MCF 10A (cell line): ENCODE data around the gene LONP1. TPM values are rescaled to one million over a fixed set of nuclear protein-coding genes. Genes with fewer than 3 reads are reported as not detected.
"Not testable (repeated sequence)": the region's sequence is repeated elsewhere in the genome, so short reads cannot be mapped to it uniquely, and the experiment has no call there.

Source experiments
- BruUV-seq: library from RNA; stranded (reverse); fragments of 400-500 nt; replicated peaks from 2 replicates; lab custom pipeline; 2021; lab: Mats Ljungman, UMichigan
- CTCF ChIA-PET: fragments of 300-600 bp; sonication (Branson Sonifier 250); formaldehyde crosslinking; extraction: SDS; loops from one replicate; lab custom pipeline; 2021; ENCODE audit warnings: antibody characterized with exemption, inconsistent platforms; lab: Yijun Ruan, JAX
- POLR2A ChIA-PET: fragments of 300-600, 350-650 bp; sonication (Branson Sonifier 250); formaldehyde crosslinking; extraction: SDS; loops from one replicate; lab custom pipeline; 2020; ENCODE audit warnings: antibody characterized with exemption, inconsistent platforms; lab: Yijun Ruan, JAX
- DNase-seq: peaks from one replicate; pipeline ENCODE4 v3.0.0-alpha.2; 2018; ENCODE audit not compliant: unreplicated experiment
- H3K27ac Mint-ChIP-seq: one replicate; pipeline ENCODE4 v1.8.0; 2022; ENCODE audit warnings: mild to moderate bottlenecking, low read depth, mixed read lengths; ENCODE audit not compliant: unreplicated experiment
- H3K27me3 Mint-ChIP-seq: one replicate; pipeline ENCODE4 v1.8.0; 2022; ENCODE audit warnings: mixed read lengths; ENCODE audit not compliant: insufficient read depth, unreplicated experiment
- H3K36me3 Mint-ChIP-seq: one replicate; pipeline ENCODE4 v1.8.0; 2022; ENCODE audit warnings: mild to moderate bottlenecking, moderate library complexity, mixed read lengths; ENCODE audit not compliant: insufficient read depth, unreplicated experiment
- H3K4me1 Mint-ChIP-seq: one replicate; pipeline ENCODE4 v1.8.0; 2022; ENCODE audit warnings: mixed read lengths; ENCODE audit not compliant: insufficient read depth, unreplicated experiment
- H3K4me3 Mint-ChIP-seq: one replicate; pipeline ENCODE4 v1.8.0; 2022; ENCODE audit warnings: mild to moderate bottlenecking, moderate library complexity, mixed read lengths; ENCODE audit not compliant: unreplicated experiment
- H3K9me3 Mint-ChIP-seq: one replicate; pipeline ENCODE4 v1.8.0; 2022; ENCODE audit warnings: mixed read lengths; ENCODE audit not compliant: unreplicated experiment
- intact Hi-C: fragments of 100-400 bp; cut with micrococcal nuclease; formaldehyde crosslinking; loops from 2 replicates; pipeline ENCODE4 v1.14.1; 2022
- total RNA-seq: library from RNA; stranded (reverse); gene quantifications from 2 replicates; pipeline ENCODE4 v1.2.3, GENCODE V29; 2022
- TF ChIP-seq, protein P1 (sequence below): fragments of 200-600 bp; IDR thresholded peaks from one replicate; pipeline ENCODE4 v1.8.0; 2022; ENCODE audit warnings: antibody characterized with exemption, mild to moderate bottlenecking; ENCODE audit not compliant: unreplicated experiment

Gene LONP1
- total RNA-seq, 1 experiment from 2014 or later: 219 TPM

- H3K36me3 Mint-ChIP-seq: peaks cover 61% of the 10 kb centered on the region
- TF ChIP-seq, protein P1, sequence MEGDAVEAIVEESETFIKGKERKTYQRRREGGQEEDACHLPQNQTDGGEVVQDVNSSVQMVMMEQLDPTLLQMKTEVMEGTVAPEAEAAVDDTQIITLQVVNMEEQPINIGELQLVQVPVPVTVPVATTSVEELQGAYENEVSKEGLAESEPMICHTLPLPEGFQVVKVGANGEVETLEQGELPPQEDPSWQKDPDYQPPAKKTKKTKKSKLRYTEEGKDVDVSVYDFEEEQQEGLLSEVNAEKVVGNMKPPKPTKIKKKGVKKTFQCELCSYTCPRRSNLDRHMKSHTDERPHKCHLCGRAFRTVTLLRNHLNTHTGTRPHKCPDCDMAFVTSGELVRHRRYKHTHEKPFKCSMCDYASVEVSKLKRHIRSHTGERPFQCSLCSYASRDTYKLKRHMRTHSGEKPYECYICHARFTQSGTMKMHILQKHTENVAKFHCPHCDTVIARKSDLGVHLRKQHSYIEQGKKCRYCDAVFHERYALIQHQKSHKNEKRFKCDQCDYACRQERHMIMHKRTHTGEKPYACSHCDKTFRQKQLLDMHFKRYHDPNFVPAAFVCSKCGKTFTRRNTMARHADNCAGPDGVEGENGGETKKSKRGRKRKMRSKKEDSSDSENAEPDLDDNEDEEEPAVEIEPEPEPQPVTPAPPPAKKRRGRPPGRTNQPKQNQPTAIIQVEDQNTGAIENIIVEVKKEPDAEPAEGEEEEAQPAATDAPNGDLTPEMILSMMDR: no peak
- H3K4me1 Mint-ChIP-seq: no peaks in the 10 kb centered on the region
- ChIA-PET POLR2A (interaction anchor here (0.6 to 3.8 kb wide), 14 partner anchors 8 to 796 kb away, joined by 3 to 119 read pairs (median 3); partner anchors contain the start of genes CATSPERD, DUS3L, LONP1 and MICOS13), CTCF (interaction anchor here (0.6 to 4.0 kb wide), 4 partner anchors 18 to 77 kb away, joined by 3 to 43 read pairs (median 4); partner anchors contain the start of genes CATSPERD and LONP1)
- peak overlapping the region; percentile 97 for H3K27ac Mint-ChIP-seq
- H3K27me3 Mint-ChIP-seq: no peaks in the 10 kb centered on the region
- intact Hi-C loops: loop anchor here (1.0 to 10.0 kb wide), 3 partner anchors 11 to 104 kb away; partner anchors contain the start of genes CATSPERD, DUS3L, LONP1 and MICOS13
- no TSS peak for BruUV-seq
- no peaks in the 10 kb centered on the region for H3K9me3 Mint-ChIP-seq
- H3K4me3 Mint-ChIP-seq: peak overlapping the region; percentile 92
- DNase-seq: peak; percentile 63
Measured at GRCh38 chr19:5690955-5691821, 28.8 kb downstream of the LONP1 start.

- TSS peak; percentile 76 for BruUV-seq
- no peaks in the 10 kb centered on the region for H3K4me1 Mint-ChIP-seq
- TF ChIP-seq, protein P1: peak; percentile 90
- H3K9me3 Mint-ChIP-seq: no peaks in the 10 kb centered on the region
- DNase-seq: peak; percentile 97
- peak within 1 kb of the TSS; percentile 97 for H3K27ac Mint-ChIP-seq
- H3K4me3 Mint-ChIP-seq: peak within 1 kb of the TSS; percentile 92
- POLR2A ChIA-PET: interaction anchor here (0.6 to 3.8 kb wide), 31 partner anchors 8 to 1316 kb away, joined by 3 to 119 read pairs (median 3); partner anchors contain the start of genes CATSPERD, DUS3L, HSD11B1L and LONP1
- intact Hi-C loops: loop anchor here (1.0 to 10.0 kb wide), 3 partner anchors 10 to 104 kb away; partner anchors contain the start of genes CATSPERD, DUS3L, LONP1 and MICOS13
- no peaks in the 10 kb centered on the region for H3K27me3 Mint-ChIP-seq
- H3K36me3 Mint-ChIP-seq: peaks cover 54% of the 10 kb centered on the region
- CTCF ChIA-PET: interaction anchor here (0.5 to 4.0 kb wide), 10 partner anchors 18 to 432 kb away, joined by 3 to 43 read pairs (median 4); partner anchors contain the start of genes CATSPERD, LONP1, SAFB and SAFB2
Measured at GRCh38 chr19:5690125-5690954, 29.6 kb downstream of the LONP1 start, which contains the start of gene RPL36. RPL36 (plus strand) TSS chr19:5690295; CDS start chr19:5690508, 213 bp downstream.

DNA sequence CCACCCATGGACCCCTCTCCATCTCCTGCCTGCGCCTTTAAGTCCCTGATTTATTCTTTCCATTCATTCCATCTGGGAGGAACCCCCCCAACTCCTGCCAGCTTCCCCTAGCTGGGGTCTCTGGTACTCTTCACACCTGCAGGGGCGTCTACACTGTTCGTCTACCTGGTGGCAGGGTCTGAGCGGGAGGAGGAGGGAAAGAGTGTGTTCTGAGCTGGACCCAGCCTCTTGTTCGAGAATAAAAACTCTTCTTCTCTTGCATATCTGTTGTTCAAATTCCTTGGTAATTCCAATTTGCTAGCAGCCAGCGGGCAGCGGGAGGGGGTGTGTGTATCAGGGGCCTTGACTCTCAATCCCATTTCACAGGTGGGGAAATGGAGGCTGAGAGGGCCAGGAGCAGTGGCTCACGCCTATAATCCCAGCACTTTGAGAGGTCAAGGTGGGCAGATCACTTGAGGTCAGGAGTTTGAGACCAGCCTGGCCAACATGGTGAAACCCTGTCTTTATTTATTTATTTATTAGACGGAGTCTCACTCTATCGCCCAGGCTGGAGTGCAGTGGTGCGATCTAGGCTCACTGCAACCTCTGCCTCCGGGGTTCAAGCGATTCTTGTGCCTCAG lies 31.6 kb downstream of the LONP1 start:
- BruUV-seq, H3K27ac Mint-ChIP-seq, H3K27me3 Mint-ChIP-seq, DNase-seq, H3K4me3 Mint-ChIP-seq, H3K9me3 Mint-ChIP-seq, intact Hi-C loops, H3K4me1 Mint-ChIP-seq: not testable (repeated sequence)
- peaks cover 43% of the 10 kb centered on the region for H3K36me3 Mint-ChIP-seq
- CTCF ChIA-PET: interaction anchor here (0.6 to 4.0 kb wide), 6 partner anchors 11 to 716 kb away, joined by 3 to 43 read pairs (median 4); partner anchors contain the start of genes CATSPERD and LONP1
- POLR2A ChIA-PET: interaction anchor here (0.9 to 3.8 kb wide), 3 partner anchors 9 to 31 kb away, joined by 4 to 119 read pairs (median 34); partner anchors contain the start of genes CATSPERD and LONP1
